Measurements from ENCODE around the gene SMIM11. TPM values are rescaled to one million over a fixed set of nuclear protein-coding genes. Genes with fewer than 3 reads are reported as not detected.

Gene SMIM11
- total and polyA plus RNA-seq, 2 of the 8 experiments (the other 6 are each of a cell fraction or from before 2014, with no cell fraction given) = 1.0 to 3.2 TPM

- TF ChIP-seq CTCF (IDR thresholded peaks at IDR 0.05; ENCODE audit: control extremely low read depth in 1 of 3, insufficient read depth in 1 of 3, low read depth in 1 of 3, low read length in 3 of 3) = no peak
- TF ChIP-seq EZH2 (IDR thresholded peaks at IDR 0.05; ENCODE audit: low read depth, low read length, severe bottlenecking) = no peak
These were observed 13.2 kb upstream of the SMIM11 start (continued) for GRCh38 chr21:34362136-34362444.

Data from H1 (cell line).